T-cell (primary cell): Measurements from ENCODE around the gene MAP2K1. TPM values are rescaled to one million over a fixed set of nuclear protein-coding genes. Genes with fewer than 3 reads are reported as not detected.
"Not testable (repeated sequence)": the region's sequence is repeated elsewhere in the genome, so short reads cannot be mapped to it uniquely, and the experiment has no call there.

Experiments
- ATAC-seq, 4 experiments: fragments of 200-7000 bp in 3 of 4; fragments of 150-1000 bp in 1 of 4; cut with Tn5 transposase; replicated peaks in 1 of 4; 1 replicate in 3 of 4; 2 replicates in 1 of 4; pipeline ENCODE4 v1.10.0; 2021; ENCODE audit warnings: moderate library complexity in 3 of 4, mild to moderate bottlenecking in 2 of 4, moderate number of reproducible peaks in 1 of 4
- CTCF ChIA-PET, 2 donors: fragments of 300-600 bp; sonication (Branson Sonifier 250); formaldehyde crosslinking; loops; one replicate each; lab custom pipeline; 2022; ENCODE audit warnings: antibody characterized with exemption in 2 of 2; lab: Charles Lee
- POLR2A ChIA-PET, 2 donors: fragments of 300-600 bp; sonication (Branson Sonifier 250); formaldehyde crosslinking; loops; one replicate each; lab custom pipeline; 2022; ENCODE audit warnings: antibody characterized with exemption in 2 of 2; lab: Charles Lee
- DNase-seq, 35 experiments: peaks; one replicate each; pipeline versions ENCODE4 v3.0.0 to v3.0.0-alpha.2; 2013 to 2023
- H3K27ac ChIP-seq: one replicate; pipeline ENCODE4 v1.5.1; 2013; ENCODE audit warnings: low read length
- H3K27me3 ChIP-seq, 2 experiments: replicated peaks in 1 of 2; 1 replicate in 1 of 2; 2 replicates in 1 of 2; pipeline versions ENCODE4 v1.6.1 to v1.7.0; 2013; ENCODE audit warnings: low read length in 1 of 2, mixed read lengths in 1 of 2; ENCODE audit not compliant: control insufficient read depth in 2 of 2, insufficient read depth in 2 of 2; ENCODE audit errors: extremely low read depth in 1 of 2
- H3K36me3 ChIP-seq, 2 donors: 1 replicate in 1 of 2; 2 replicates in 1 of 2; pipeline versions ENCODE4 v1.6.1 to v1.7.0; 2013; ENCODE audit warnings: low read length in 1 of 2; ENCODE audit not compliant: control insufficient read depth in 2 of 2, insufficient read depth in 1 of 2; ENCODE audit errors: extremely low read depth in 1 of 2
- H3K4me1 ChIP-seq, 2 experiments: 1 replicate in 1 of 2; 2 replicates in 1 of 2; pipeline versions ENCODE4 v1.6.1 to v1.7.0; 2013; ENCODE audit warnings: low read length in 2 of 2, mixed read lengths in 1 of 2; ENCODE audit not compliant: insufficient read depth in 2 of 2, control insufficient read depth in 1 of 2; ENCODE audit errors: extremely low read depth in 1 of 2
- H3K4me3 ChIP-seq, 2 donors: 1 replicate in 1 of 2; 2 replicates in 1 of 2; pipeline versions ENCODE4 v1.5.1 to v1.7.0; 2013; ENCODE audit warnings: mild to moderate bottlenecking in 2 of 2, low read length in 1 of 2, moderate library complexity in 1 of 2; ENCODE audit not compliant: control insufficient read depth in 1 of 2; ENCODE audit errors: extremely low read depth in 1 of 2
- H3K9me3 ChIP-seq: 2 replicates; pipeline ENCODE4 v1.7.0; 2013
- H3K27ac Mint-ChIP-seq, 2 donors: one replicate each; pipeline ENCODE4 v1.8.0; 2020 to 2021; ENCODE audit warnings: mild to moderate bottlenecking in 2 of 2, mixed read lengths in 2 of 2
- H3K27me3 Mint-ChIP-seq, 2 donors: one replicate each; pipeline ENCODE4 v1.8.0; 2021 to 2022; ENCODE audit warnings: mixed read lengths in 2 of 2
- H3K36me3 Mint-ChIP-seq: one replicate; pipeline ENCODE4 v1.8.0; 2021; ENCODE audit warnings: mixed read lengths
- H3K4me1 Mint-ChIP-seq, 3 donors: one replicate each; pipeline ENCODE4 v1.8.0; 2020 to 2022; ENCODE audit warnings: mixed read lengths in 3 of 3, mild to moderate bottlenecking in 1 of 3
- H3K4me3 Mint-ChIP-seq, 3 donors: one replicate each; pipeline ENCODE4 v1.8.0; 2020 to 2022; ENCODE audit warnings: mild to moderate bottlenecking in 3 of 3, mixed read lengths in 3 of 3, moderate library complexity in 3 of 3
- H3K9me3 Mint-ChIP-seq, 3 donors: one replicate each; pipeline ENCODE4 v1.8.0; 2020 to 2022; ENCODE audit warnings: mixed read lengths in 3 of 3
- WGBS: methylation state at CpG from one replicate; pipeline ENCODE4 v1.1.5; 2013; ENCODE audit warnings: missing lambda C conversion rate; ENCODE audit not compliant: insufficient coverage; 5-methylcytosine and 5-hydroxymethylcytosine counted together
- total RNA-seq, 35 experiments: library from RNA in 6 of 35; stranded (reverse) in 6 of 35; fragments of 120-200 nt in 1 of 35; gene quantifications; one replicate each; pipeline versions ENCODE4 v1.2.1 to v1.2.4 and lab custom pipeline; 2013 to 2026

The MAP2K1 gene
- total RNA-seq, 5 donors from 2014 or later (not counting 1 experiment from before 2014, with no cell fraction given) = 38.7 to 62.8 (median 49.4) TPM

DNA sequence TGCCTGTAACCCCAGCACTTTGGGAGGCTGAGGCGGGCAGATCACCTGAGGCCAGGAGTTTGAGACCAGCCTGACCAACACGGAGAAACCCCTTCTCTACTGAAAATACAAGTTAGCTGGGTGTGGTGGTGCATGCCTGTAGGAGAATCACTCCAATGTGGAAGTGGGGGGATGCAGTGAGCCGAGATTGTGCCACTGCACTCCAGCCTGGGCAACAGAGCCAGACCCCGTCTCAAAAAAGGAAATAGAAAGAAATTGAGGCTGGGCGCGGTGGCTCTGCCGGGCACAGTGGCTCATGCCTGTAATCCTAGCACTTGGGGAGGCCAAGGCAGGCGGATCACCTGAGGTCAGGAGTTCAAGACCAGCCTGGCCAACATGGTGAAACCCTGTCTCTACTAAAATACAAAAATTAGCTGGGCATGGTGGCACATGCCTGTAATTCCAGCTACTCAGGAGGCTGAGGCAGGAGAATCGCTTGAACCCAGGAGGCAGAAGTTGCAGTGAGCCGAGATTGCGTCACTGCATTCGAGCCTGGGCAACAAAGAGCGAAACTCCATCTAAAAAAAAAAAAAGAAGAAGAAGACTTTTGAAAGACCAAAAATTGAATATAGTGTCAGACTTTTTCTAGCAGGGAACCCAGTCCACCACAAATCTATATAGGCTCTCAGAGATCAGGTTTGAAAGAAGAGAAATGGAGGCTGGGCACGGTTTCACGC is 24.8 kb upstream of the MAP2K1 start:
- CTCF ChIA-PET, H3K27me3 ChIP-seq, H3K27ac Mint-ChIP-seq, H3K36me3 Mint-ChIP-seq, ATAC-seq, H3K4me3 Mint-ChIP-seq, H3K4me1 ChIP-seq, H3K27ac ChIP-seq, H3K4me3 ChIP-seq, H3K27me3 Mint-ChIP-seq, DNase-seq, H3K4me1 Mint-ChIP-seq, POLR2A ChIA-PET, H3K36me3 ChIP-seq, H3K9me3 ChIP-seq, H3K9me3 Mint-ChIP-seq: not testable (repeated sequence)
- 100% methylated on average over 3 of the region's 15 CpGs for WGBS

DNA sequence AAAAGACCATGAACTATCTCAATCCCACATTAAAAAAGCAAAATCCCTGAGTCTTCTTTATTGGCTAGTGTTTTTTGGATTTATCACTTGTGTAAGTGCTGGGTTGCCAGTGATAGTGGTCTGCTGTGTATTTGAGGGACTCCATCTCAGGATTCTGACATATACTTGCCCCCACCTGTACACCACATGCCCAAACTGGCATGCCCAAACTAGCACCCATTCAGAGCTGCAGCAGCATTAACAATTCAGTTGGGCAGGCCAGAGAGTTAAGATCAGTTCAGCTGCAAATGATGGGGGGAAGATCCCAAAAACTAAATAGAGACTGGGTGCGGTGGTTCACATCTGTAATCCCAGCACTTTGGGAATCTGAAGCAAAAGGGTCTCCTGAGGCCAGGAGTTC is 23.9 kb upstream of the MAP2K1 start:
- no peak overlapping the region for H3K27ac Mint-ChIP-seq
- 92% methylated on average over 1 of the region's 1 CpG for WGBS

DNA sequence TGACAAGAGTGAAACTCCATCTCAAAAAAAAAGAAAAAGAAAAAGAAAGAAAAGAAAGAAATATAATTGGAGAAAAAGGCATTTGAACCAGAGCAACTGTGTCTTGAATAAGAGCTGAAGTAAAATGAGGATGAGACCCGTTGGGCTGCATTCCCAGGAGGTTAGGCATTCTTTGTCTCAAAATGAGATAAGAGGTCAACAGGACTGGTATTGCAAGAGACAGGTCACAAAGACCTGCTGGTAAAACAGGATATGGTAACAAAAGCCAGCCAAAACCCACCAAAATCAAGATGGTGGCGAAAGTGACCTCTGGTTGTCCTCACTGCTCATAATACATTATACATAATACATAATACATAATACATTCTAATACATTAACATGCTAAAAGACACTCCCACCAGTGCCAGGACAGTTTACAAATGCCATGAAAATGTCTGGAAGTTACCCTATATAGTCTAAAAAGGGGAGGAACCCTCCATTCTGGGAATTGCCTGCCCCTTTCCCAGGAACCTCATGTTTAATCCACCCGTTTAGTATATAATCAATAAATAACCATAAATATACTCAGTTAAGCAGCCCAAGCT is 21.7 kb upstream of the MAP2K1 start:
- ChIA-PET CTCF (interaction anchor here in 1 of 2 donors (0.6 kb wide), 2 partner anchors 14 to 27 kb away, joined by 3 read pairs; no protein-coding TSS in a partner anchor), POLR2A (no interaction called here)
- Mint-ChIP-seq H3K4me3 (no peak overlapping the region), H3K4me1 (peaks cover 7 to 8% (median 7%) of the 10 kb centered on the region in 3 donors), H3K36me3 (no peaks in the 10 kb centered on the region), H3K27ac (no peak overlapping the region), H3K9me3 (no peaks in the 10 kb centered on the region), H3K27me3 (no peaks in the 10 kb centered on the region)
- Histone ChIP-seq H3K27me3 (no peaks in the 10 kb centered on the region), H3K4me1 (peaks cover 7 to 8% of the 10 kb centered on the region in 2 experiments), H3K27ac (no peak overlapping the region), H3K9me3 (no peaks in the 10 kb centered on the region), H3K4me3 (no peak overlapping the region), H3K36me3 (no peaks in the 10 kb centered on the region)
- ATAC-seq (no peak), DNase-seq (no peak)
- WGBS = no CpG with 5 or more reads among the region's 3 CpGs

More for the DNA sequence above, 23.9 kb upstream of the MAP2K1 start:
- POLR2A ChIA-PET = no interaction called here
- Mint-ChIP-seq H3K36me3 (no peaks in the 10 kb centered on the region), H3K4me3 (no peak overlapping the region), H3K4me1 (no peaks in the 10 kb centered on the region), H3K27me3 (no peaks in the 10 kb centered on the region), H3K9me3 (no peaks in the 10 kb centered on the region)
- CTCF ChIA-PET = no interaction called here
- H3K36me3 ChIP-seq = no peaks in the 10 kb centered on the region
- H3K4me3 ChIP-seq = no peak overlapping the region
- no peak for DNase-seq
- ATAC-seq = no peak
- no peaks in the 10 kb centered on the region for H3K4me1 ChIP-seq
- H3K27ac ChIP-seq = no peak overlapping the region
- no peaks in the 10 kb centered on the region for H3K9me3 ChIP-seq
- H3K27me3 ChIP-seq = no peaks in the 10 kb centered on the region

DNA sequence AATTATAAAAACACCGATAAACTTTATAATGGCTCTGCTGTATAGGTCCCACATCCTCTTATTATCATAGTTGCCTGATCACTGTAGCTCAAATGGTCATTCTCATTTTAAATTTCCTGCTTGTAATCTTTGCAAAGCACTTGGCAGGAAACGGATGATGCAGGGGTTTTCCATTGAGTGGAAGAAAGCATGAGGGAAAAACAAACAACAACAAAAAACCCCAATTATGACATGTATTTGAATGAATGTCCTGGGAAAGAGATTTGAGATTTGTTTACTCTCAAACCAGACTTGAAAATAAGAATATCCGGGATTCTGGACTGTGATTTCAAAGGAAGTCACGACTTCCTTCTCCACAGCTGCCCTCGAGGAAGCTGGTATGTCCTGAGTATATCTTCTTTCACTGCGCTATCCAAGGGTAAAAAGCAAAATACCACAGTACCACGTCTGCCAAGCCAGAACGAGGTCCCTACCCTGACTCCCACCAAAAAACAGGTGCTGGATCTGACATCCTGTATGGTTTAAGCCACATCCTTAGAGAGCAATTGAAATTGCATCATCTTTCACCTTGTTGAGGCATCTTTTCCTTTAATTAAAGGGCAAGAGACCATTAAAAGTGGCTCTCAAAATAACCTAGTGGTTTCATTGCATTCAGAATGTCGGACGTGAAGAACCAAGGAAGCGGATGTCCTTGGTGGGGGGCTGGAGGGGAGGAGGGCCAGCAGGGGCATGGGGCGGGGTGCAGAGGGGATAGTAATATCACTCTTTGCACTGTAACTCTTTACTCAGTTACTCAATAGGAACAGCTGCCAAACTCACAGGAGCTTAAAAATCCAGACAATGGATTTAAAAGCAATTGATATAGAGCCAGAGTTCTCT is 16.7 kb upstream of the MAP2K1 start:
- no peaks in the 10 kb centered on the region for H3K9me3 Mint-ChIP-seq
- H3K27me3 Mint-ChIP-seq = no peaks in the 10 kb centered on the region
- Histone ChIP-seq H3K27ac (peak overlapping the region; percentile 57), H3K9me3 (no peaks in the 10 kb centered on the region), H3K27me3 (no peaks in the 10 kb centered on the region), H3K4me3 (peak overlapping the region; percentile 1 to 17), H3K4me1 (peaks cover 14 to 15% of the 10 kb centered on the region in 2 experiments), H3K36me3 (no peaks in the 10 kb centered on the region)
- peaks cover 15 to 18% (median 17%) of the 10 kb centered on the region in 3 donors for H3K4me1 Mint-ChIP-seq
- ChIA-PET CTCF (interaction anchor here in 1 of 2 donors (0.6 to 0.8 kb wide), 3 partner anchors 13 to 1300 kb away, joined by 3 to 5 read pairs (median 3); no protein-coding TSS in a partner anchor), POLR2A (no interaction called here)
- peak overlapping the region; percentile 90 to 95 for H3K27ac Mint-ChIP-seq
- DNase-seq = peak in 3 of 35 experiments; percentile 7 to 56 (median 17)
- 0% methylated on average over 3 of the region's 12 CpGs for WGBS
- H3K36me3 Mint-ChIP-seq = no peaks in the 10 kb centered on the region
- ATAC-seq = peak; percentile 74 to 89 (median 80)
- H3K4me3 Mint-ChIP-seq = peak overlapping the region; percentile 72 to 80 (median 75)

DNA sequence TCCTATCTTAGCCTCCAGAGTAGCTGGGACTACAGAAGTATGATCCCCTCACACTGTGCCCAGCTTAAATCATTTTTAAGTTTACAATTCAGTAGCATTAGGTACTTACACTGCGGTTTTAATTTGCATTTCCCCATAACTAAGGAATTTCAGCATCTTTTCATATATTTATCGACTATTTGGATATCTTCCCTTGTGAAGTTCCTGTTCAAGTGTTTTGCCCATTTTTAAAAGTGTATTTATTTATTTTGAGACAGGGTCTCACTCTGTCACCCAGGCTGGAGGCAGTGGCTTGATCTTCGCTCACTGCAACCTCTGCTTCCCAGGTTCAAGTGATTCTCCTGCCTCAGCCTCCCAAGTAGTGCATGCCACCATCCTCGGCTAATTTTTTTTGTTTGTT is 12.5 kb upstream of the MAP2K1 start:
- Histone ChIP-seq H3K4me3 (no peak overlapping the region), H3K36me3 (no peaks in the 10 kb centered on the region)

DNA sequence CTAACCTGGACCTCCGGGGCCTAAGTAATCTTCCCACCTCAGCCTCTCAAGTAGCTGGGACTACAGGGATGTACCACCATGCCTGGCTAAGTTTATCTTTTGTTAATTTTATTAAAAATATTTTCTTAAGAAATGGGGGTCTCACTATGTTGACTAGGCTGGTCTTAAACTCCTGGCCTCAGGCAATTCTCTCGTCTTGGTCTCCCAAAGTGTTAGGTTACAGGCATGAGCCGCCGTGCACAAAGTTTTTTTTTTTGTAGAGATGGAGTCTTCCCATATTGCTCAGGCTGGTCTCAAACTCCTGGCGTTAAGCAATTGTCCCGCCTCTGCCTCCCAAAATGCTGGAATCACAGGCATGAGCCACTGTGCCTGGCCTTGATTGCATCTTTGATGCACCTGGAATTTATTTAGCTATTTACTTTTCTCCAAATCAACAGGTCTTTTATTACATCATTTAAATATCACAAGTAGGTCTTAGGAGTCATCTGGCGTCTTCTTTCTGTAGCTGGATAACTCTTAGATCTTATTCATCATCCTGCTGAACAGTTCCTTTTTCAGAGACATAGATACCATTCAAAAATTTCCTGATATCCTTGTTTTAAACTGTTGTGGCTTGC is 7.8 kb upstream of the MAP2K1 start:
- ChIA-PET POLR2A (no interaction called here), CTCF (interaction anchor here (0.6 to 1.1 kb wide), 2 partner anchors 14 to 119 kb away, joined by 3 read pairs; no protein-coding TSS in a partner anchor)
- no peak overlapping the region for H3K4me3 Mint-ChIP-seq
- Histone ChIP-seq H3K27ac (no peak overlapping the region), H3K36me3 (no peaks in the 10 kb centered on the region), H3K4me1 (no peaks in the 10 kb centered on the region), H3K9me3 (no peaks in the 10 kb centered on the region), H3K4me3 (no peak overlapping the region), H3K27me3 (no peaks in the 10 kb centered on the region)
- H3K9me3 Mint-ChIP-seq = no peaks in the 10 kb centered on the region
- DNase-seq = no peak
- H3K36me3 Mint-ChIP-seq = no peaks in the 10 kb centered on the region
- peaks cover 0 to 2% (median 2%) of the 10 kb centered on the region in 3 donors for H3K4me1 Mint-ChIP-seq
- WGBS = 94% methylated on average over 3 of the region's 7 CpGs
- no peak overlapping the region for H3K27ac Mint-ChIP-seq
- ATAC-seq = no peak
- H3K27me3 Mint-ChIP-seq = no peaks in the 10 kb centered on the region

More for the DNA sequence above, 12.5 kb upstream of the MAP2K1 start:
- Histone ChIP-seq H3K4me1 (peaks cover 14 to 15% of the 10 kb centered on the region in 2 experiments), H3K27ac (no peak overlapping the region), H3K27me3 (no peaks in the 10 kb centered on the region), H3K9me3 (no peaks in the 10 kb centered on the region)
- ChIA-PET POLR2A (no interaction called here), CTCF (no interaction called here)
- H3K4me3 Mint-ChIP-seq = no peak overlapping the region
- no peak for DNase-seq
- no peak for ATAC-seq
- no peaks in the 10 kb centered on the region for H3K36me3 Mint-ChIP-seq
- H3K27ac Mint-ChIP-seq = no peak overlapping the region
- H3K9me3 Mint-ChIP-seq = no peaks in the 10 kb centered on the region
- no CpG with 5 or more reads among the region's 4 CpGs for WGBS
- no peaks in the 10 kb centered on the region for H3K27me3 Mint-ChIP-seq
- peaks cover 15 to 18% (median 17%) of the 10 kb centered on the region in 3 donors for H3K4me1 Mint-ChIP-seq
